Vagina (tissue), 2 donors: Measurements from ENCODE around the gene CALU.

Experiments
- POLR2A ChIP-seq, 2 donors: fragments of 450-650 bp; IDR thresholded peaks; one replicate each; pipeline ENCODE4 v1.6.1; 2017; ENCODE audit warnings: antibody characterized with exemption in 2 of 2, mild to moderate bottlenecking in 2 of 2, moderate library complexity in 2 of 2
- TF ChIP-seq, protein P1 (sequence below), 3 experiments: fragments of 450-650 bp in 2 of 3; fragments of 200-600 bp in 1 of 3; sonication (generic) in 1 of 3; IDR thresholded peaks; one replicate each; pipeline ENCODE4 v1.5.1; 2017 to 2019; ENCODE audit warnings: antibody characterized with exemption in 3 of 3, mild to moderate bottlenecking in 2 of 3, moderate library complexity in 2 of 3

DNA sequence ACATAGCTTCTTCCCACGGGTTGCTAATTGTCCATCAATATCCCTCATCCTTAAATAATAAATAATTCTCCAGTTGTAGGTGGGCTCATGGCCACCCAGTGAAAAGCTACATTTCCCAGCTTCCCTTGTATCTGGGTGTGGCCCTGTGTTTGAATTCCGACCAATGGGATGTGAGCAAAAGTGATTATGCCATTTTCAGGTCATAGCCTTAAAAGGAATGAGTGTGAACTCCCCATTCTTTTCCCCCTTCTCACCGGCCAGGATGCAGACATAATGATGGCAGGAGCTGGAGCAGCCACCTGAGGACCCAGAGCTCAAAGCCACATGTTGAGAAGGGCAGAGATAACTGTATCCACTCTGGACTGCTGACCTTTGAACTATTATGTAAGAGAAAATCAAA lies 30.3 kb upstream of the CALU start:
- TF ChIP-seq, protein P1, sequence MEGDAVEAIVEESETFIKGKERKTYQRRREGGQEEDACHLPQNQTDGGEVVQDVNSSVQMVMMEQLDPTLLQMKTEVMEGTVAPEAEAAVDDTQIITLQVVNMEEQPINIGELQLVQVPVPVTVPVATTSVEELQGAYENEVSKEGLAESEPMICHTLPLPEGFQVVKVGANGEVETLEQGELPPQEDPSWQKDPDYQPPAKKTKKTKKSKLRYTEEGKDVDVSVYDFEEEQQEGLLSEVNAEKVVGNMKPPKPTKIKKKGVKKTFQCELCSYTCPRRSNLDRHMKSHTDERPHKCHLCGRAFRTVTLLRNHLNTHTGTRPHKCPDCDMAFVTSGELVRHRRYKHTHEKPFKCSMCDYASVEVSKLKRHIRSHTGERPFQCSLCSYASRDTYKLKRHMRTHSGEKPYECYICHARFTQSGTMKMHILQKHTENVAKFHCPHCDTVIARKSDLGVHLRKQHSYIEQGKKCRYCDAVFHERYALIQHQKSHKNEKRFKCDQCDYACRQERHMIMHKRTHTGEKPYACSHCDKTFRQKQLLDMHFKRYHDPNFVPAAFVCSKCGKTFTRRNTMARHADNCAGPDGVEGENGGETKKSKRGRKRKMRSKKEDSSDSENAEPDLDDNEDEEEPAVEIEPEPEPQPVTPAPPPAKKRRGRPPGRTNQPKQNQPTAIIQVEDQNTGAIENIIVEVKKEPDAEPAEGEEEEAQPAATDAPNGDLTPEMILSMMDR (IDR thresholded peaks at IDR 0.05) = no peak
- no peak for TF ChIP-seq POLR2A (IDR thresholded peaks at IDR 0.05)
